Activated naive CD4-positive, alpha-beta T cell treated with anti-CD3 and anti-CD28 coated beads, Interleukin-2, amount 50 U/mL, for 24 hours (primary cell): ENCODE results near the gene RPL36.
"Not testable (repeated sequence)": the region's sequence is repeated elsewhere in the genome, so short reads cannot be mapped to it uniquely, and the experiment has no call there.

ENCODE experiments used
- H3K27ac Mint-ChIP-seq: one replicate; pipeline ENCODE4 v1.8.0; 2021; ENCODE audit warnings: mild to moderate bottlenecking, mixed read lengths
- H3K27me3 Mint-ChIP-seq: one replicate; pipeline ENCODE4 v1.8.0; 2021; ENCODE audit warnings: mixed read lengths
- H3K36me3 Mint-ChIP-seq: one replicate; pipeline ENCODE4 v1.8.0; 2021; ENCODE audit warnings: mixed read lengths
- H3K4me1 Mint-ChIP-seq: one replicate; pipeline ENCODE4 v1.8.0; 2021; ENCODE audit warnings: mixed read lengths
- H3K4me3 Mint-ChIP-seq: one replicate; pipeline ENCODE4 v1.8.0; 2021; ENCODE audit warnings: mild to moderate bottlenecking, mixed read lengths
- H3K9me3 Mint-ChIP-seq: one replicate; pipeline ENCODE4 v1.8.0; 2021; ENCODE audit warnings: mixed read lengths

Gene RPL36

GRCh38 chr19:5693195-5694166, 3.4 kb downstream of the RPL36 start:
- Mint-ChIP-seq H3K4me3 (peak overlapping the region; percentile 98), H3K9me3 (no peaks in the 10 kb centered on the region), H3K4me1 (peaks cover 5% of the 10 kb centered on the region), H3K27ac (peak overlapping the region; percentile 99), H3K36me3 (peaks cover 14% of the 10 kb centered on the region), H3K27me3 (no peaks in the 10 kb centered on the region)

- Mint-ChIP-seq H3K36me3 (peaks cover 14% of the 10 kb centered on the region), H3K9me3 (no peaks in the 10 kb centered on the region), H3K27ac (peak overlapping the region; percentile 86), H3K4me1 (peaks cover 4% of the 10 kb centered on the region), H3K4me3 (peak overlapping the region; percentile 44), H3K27me3 (no peaks in the 10 kb centered on the region)
Observed at GRCh38 chr19:5694167-5694955, 4.3 kb downstream of the RPL36 start.

GRCh38 chr19:5694956-5695648, 5.0 kb downstream of the RPL36 start:
- Mint-ChIP-seq H3K4me3 (no peak overlapping the region), H3K9me3 (no peaks in the 10 kb centered on the region), H3K36me3 (peaks cover 14% of the 10 kb centered on the region), H3K27me3 (no peaks in the 10 kb centered on the region), H3K4me1 (no peaks in the 10 kb centered on the region), H3K27ac (no peak overlapping the region)

GRCh38 chr19:5695649-5696195, 5.6 kb downstream of the RPL36 start:
- Mint-ChIP-seq H3K4me3 (no peak overlapping the region), H3K36me3 (peaks cover 10% of the 10 kb centered on the region), H3K9me3 (no peaks in the 10 kb centered on the region), H3K27me3 (no peaks in the 10 kb centered on the region), H3K27ac (no peak overlapping the region), H3K4me1 (no peaks in the 10 kb centered on the region)

- Mint-ChIP-seq H3K27me3 (no peaks in the 10 kb centered on the region), H3K9me3 (no peaks in the 10 kb centered on the region), H3K27ac (peak overlapping the region; percentile 62), H3K4me3 (no peak overlapping the region), H3K36me3 (peaks cover 8% of the 10 kb centered on the region), H3K4me1 (no peaks in the 10 kb centered on the region)
Observed at GRCh38 chr19:5696196-5697021, 6.3 kb downstream of the RPL36 start.

- no peaks in the 10 kb centered on the region for H3K27me3 Mint-ChIP-seq
- no peak overlapping the region for H3K27ac Mint-ChIP-seq
- no peaks in the 10 kb centered on the region for H3K9me3 Mint-ChIP-seq
Observed at GRCh38 chr19:5697022-5697889, 7.2 kb downstream of the RPL36 start.

GRCh38 chr19:5697890-5698634, 8.0 kb downstream of the RPL36 start:
- H3K9me3 Mint-ChIP-seq: no peaks in the 10 kb centered on the region
- H3K27ac Mint-ChIP-seq: no peak overlapping the region
- no peaks in the 10 kb centered on the region for H3K4me1 Mint-ChIP-seq
- peaks cover 6% of the 10 kb centered on the region for H3K36me3 Mint-ChIP-seq
- H3K27me3 Mint-ChIP-seq: no peaks in the 10 kb centered on the region
- no peak overlapping the region for H3K4me3 Mint-ChIP-seq

More at GRCh38 chr19:5697022-5697889, 7.2 kb downstream of the RPL36 start:
- Mint-ChIP-seq H3K4me3 (no peak overlapping the region), H3K4me1 (no peaks in the 10 kb centered on the region), H3K36me3 (peaks cover 8% of the 10 kb centered on the region)

- Mint-ChIP-seq H3K36me3 (peaks cover 7% of the 10 kb centered on the region), H3K4me3 (no peak overlapping the region), H3K27ac (no peak overlapping the region), H3K4me1 (peaks cover 3% of the 10 kb centered on the region), H3K27me3 (no peaks in the 10 kb centered on the region), H3K9me3 (no peaks in the 10 kb centered on the region)
Observed at GRCh38 chr19:5698635-5699422, 8.7 kb downstream of the RPL36 start.

GRCh38 chr19:5700455-5701092, 10.5 kb downstream of the RPL36 start:
- Mint-ChIP-seq H3K4me1 (peaks cover 3% of the 10 kb centered on the region), H3K27me3 (no peaks in the 10 kb centered on the region), H3K4me3 (no peak overlapping the region), H3K9me3 (no peaks in the 10 kb centered on the region), H3K27ac (no peak overlapping the region), H3K36me3 (peaks cover 7% of the 10 kb centered on the region)

- not testable (repeated sequence) for H3K27me3 Mint-ChIP-seq, H3K36me3 Mint-ChIP-seq, H3K9me3 Mint-ChIP-seq, H3K27ac Mint-ChIP-seq, H3K4me1 Mint-ChIP-seq, H3K4me3 Mint-ChIP-seq
Observed at GRCh38 chr19:5702053-5702410, 11.9 kb downstream of the RPL36 start.

GRCh38 chr19:5703819-5704818, 14.0 kb downstream of the RPL36 start:
- Mint-ChIP-seq H3K27ac (no peak overlapping the region), H3K27me3 (no peaks in the 10 kb centered on the region), H3K4me3 (no peak overlapping the region), H3K36me3 (peaks cover 9% of the 10 kb centered on the region), H3K9me3 (no peaks in the 10 kb centered on the region), H3K4me1 (peaks cover 3% of the 10 kb centered on the region)
